Fibroblast of skin of back (primary cell): ENCODE results near the gene FAM83E.
A peak's percentile ranks its signal among the peaks of the same experiment; 100 is the strongest.
"Not testable (repeated sequence)": the region's sequence is repeated elsewhere in the genome, so short reads cannot be mapped to it uniquely, and the experiment has no call there.

Experiments
- DNase-seq: peaks from one replicate; pipeline ENCODE4 v3.0.0-alpha.2; 2013

The FAM83E gene

GRCh38 chr19:48611872-48612271 is 3.0 kb downstream of the FAM83E start:
- no peak for DNase-seq

DNA sequence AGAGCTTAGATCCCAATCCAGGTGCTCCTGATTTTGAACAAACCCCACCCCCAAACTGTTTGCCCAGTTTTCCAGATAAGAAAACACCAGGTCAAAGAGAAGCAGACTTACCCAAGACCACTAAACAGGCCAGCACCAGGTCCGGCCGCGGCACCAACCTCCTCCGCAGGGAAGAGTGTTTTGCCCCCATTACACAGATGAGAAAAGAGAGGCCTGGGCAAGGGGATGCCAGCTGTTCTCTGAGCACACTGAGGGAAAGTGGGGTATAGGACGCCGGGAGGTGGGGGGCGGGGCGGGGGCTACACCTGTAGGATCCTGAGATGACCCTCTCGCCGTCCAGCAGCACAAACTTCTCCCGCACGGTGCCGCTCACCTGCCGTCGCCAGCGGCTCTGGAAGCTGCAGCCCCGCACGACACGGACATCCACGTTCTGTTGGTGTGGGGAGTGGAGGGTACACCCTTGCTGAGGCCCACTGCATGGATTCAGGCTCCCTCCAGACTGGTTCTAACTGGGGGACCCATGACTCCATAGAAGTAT is 5.2 kb downstream of the FAM83E start:
- no peak for DNase-seq

GRCh38 chr19:48608798-48609263 is 6.0 kb downstream of the FAM83E start:
- peak; percentile 49 for DNase-seq

- no peak for DNase-seq
Measured at GRCh38 chr19:48607359-48607755, 7.5 kb downstream of the FAM83E start.

DNA sequence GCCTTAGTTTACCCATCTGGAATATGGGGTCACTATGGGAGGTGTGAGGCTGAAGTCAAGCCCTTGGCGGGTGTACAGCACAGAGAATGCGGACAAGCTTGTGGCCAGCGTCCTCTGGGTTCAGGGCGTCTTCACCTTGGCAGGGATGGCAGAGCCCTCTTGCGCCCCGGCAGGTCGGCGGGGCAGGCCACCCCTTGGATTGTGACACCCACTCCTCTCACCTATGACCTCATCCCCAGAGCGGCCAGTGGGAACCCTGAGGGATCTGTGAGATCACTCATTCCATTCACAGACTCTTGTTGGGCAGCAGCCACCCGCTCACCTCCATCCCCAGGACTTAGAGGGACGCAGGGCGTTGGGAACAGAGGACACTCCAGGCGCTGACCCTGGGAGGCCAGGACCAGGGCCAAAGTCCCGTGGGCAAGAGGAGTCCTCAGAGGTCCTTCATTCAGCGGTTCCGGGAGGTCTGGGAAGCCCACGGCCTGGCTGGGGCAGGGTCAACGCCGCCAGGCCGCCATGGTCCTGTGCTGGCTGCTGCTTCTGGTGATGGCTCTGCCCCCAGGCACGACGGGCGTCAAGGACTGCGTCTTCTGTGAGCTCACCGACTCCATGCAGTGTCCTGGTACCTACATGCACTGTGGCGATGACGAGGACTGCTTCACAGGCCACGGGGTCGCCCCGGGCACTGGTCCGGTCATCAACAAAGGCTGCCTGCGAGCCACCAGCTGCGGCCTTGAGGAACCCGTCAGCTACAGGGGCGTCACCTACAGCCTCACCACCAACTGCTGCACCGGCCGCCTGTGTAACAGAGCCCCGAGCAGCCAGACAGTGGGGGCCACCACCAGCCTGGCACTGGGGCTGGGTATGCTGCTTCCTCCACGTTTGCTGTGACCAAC is 8.2 kb downstream of the FAM83E start, which contains the start of gene SPACA4:
TSS of gene SPACA4 (plus strand) at position 280 of the 896 bp plus-strand sequence. CDS start at position 517, 237 bp downstream.
- DNase-seq, result no peak

DNA sequence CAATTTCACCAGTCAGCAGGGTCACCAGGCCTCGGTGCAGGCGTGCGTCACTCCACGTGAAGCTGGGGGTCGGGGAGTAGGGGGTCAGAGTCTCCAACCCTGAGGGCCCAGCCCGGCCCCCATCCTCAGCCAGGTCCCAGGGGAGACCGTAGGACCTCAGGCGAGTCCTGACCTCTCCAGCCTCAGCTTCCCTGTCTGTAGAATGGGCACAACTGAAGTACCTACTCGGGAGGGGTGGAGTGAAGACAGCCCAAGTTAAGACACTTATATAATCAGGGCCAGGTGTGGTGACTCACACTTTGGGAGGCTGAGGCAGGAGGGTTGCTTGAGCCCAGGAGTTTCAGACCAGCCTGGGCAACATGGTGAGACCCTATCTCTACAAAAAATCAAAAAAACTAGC is 11.0 kb downstream of the FAM83E start:
- DNase-seq, result no peak

DNA sequence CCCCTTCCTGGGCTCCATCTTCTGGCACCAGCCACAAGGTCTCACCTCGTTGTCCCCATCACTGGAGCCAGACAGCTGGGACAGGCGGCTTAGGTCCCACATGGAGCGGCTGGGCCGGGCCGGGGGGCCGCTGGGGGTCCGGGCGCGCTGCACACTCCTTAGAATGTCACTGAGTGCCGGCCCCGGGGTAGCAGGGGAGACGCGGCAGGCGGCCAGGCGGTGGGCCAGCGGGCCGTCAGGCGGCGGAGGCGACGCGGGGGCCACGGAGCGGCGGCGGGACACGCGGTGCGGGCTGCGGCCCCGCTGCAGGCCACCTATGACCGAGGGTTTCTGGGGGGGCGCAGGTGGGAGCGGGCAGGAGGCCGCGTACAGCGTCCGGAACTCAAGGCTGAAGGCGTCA is 11.4 kb downstream of the FAM83E start:
- DNase-seq, result no peak

DNA sequence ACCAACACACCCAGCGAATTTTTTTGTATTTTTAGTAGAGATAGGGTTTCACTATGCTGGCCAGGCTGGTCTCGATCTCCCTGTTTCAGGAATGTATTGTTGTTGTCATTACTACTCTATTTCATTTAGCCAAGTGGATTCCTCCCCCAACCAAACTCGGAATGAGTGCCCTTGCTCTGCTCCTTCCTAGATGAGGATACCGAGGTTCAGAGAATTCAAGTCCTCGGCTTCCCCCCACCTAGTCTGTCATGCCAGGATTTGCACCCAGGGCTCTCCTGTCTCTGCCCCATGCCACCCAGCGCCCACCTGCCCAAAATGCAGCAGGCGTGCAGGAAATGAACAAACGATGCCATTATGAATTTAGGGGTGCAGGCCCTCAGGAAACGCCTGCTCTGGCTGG is 11.9 kb downstream of the FAM83E start:
- no peak for DNase-seq

DNA sequence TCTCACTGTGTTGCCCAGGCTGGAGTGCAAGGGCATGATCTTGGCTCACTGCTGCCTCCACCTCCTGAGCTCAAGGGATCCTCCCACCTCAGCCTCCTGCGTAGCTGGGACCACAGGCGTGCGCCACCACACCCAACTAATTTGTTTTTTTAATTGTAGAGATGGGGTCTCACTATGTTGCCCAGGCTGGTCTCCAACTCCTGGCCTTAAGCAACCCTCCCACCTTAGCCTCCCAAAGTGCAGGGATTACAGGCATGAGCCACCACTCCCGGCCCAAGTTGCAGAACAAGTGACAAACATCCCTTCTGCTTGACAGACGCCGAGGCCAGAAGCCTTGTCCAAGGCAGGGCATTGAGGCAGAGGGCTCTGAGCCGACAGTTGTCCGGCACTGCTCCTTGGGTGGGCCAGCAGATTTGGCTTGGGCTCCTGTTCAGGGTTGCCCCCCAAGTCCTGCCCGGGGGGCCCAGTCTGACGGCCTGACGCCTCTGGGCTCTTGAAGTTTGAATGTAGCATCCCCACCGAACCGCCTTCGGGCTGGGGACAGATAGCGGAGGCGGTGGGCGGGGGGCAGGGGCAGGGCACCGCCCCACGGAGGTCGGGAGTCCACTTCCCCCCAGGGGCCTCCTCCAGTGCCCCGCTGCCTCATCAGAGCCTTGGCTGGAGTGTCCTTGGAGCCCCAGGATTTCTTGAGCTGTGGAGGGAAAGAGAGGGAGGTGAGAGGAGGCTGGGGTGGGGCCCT is 14.0 kb downstream of the FAM83E start:
- no peak for DNase-seq

DNA sequence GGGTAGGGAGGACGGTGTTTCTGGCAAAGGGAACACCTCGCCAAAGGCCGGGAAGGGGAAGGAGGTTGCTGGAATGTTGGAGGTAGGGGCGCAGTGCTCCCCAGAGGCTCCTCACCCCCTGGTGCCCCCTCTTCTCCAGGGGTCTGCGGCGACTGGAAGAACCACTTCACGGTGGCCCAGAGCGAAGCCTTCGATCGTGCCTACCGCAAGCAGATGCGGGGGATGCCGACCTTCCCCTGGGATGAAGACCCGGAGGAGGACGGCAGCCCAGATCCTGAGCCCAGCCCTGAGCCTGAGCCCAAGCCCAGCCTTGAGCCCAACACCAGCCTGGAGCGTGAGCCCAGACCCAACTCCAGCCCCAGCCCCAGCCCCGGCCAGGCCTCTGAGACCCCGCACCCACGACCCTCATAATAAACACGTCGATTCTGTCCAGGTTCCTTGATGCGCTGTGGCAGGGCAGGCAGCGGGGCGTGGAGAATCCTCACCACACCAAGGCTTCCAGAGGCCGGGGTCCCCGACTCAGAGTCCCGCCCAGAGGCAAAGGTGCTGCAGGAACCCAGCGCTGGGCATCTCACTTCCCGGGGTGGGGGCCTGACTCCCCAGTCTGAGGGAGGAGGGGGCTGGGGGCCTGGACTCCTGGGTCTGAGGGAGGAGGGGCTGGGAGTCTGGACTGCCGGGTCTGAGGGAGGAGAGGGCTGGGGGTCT is 15.7 kb downstream of the FAM83E start:
- no peak for DNase-seq

DNA sequence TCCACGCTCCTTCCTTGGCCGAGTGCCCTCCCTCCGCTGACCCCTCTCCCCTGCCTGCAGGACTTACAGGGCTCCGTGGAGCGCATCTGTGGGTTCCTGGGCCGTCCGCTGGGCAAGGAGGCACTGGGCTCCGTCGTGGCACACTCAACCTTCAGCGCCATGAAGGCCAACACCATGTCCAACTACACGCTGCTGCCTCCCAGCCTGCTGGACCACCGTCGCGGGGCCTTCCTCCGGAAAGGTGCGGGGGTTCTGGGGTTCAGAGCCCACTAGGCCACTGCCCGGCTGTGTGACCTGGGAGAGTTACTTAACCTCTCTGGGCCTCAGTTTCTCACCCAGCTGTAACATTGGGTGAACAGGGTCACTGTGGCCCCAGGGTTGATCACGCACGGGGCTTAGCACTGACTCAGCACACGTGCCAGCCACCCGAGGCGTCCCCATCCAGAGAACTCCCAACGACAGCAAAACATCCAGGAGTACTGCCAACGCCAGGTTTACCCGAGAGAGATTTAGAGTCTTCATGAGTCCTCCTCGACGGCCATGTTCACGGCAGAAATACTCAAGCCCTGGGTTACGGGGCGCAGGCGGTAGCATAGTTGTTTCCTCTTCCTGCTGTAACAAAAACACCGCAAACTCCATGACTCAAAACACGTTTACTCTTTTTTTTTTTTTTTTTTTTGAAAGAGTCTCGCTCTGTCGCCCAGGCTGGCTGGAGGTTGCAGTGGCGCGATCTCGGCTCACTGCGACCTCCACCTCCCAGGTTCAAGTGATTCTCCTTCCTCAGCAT is 18.0 kb downstream of the FAM83E start:
- DNase-seq, result no peak

- no peak for DNase-seq
Measured at GRCh38 chr19:48596237-48596636, 18.6 kb downstream of the FAM83E start.

DNA sequence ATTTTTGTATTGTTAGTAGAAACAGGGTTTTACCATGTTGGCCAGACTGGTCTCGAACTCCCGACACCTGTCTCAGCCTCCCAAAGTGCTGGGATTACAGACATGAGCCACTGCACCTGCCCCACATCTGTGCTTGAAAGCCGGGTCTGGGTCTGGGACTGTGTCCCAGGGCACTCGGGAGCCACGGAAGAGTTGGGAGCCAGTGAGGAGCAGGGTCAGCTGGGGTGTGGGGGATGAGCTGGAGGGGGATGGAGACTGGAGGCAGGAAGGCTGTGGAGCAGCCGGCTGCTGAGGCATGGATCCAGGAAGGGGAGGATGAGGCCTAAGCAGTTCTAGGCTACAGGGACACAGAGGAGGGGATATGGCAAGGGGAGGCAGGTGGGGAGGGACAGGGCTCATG is 19.0 kb downstream of the FAM83E start:
- no peak for DNase-seq

DNA sequence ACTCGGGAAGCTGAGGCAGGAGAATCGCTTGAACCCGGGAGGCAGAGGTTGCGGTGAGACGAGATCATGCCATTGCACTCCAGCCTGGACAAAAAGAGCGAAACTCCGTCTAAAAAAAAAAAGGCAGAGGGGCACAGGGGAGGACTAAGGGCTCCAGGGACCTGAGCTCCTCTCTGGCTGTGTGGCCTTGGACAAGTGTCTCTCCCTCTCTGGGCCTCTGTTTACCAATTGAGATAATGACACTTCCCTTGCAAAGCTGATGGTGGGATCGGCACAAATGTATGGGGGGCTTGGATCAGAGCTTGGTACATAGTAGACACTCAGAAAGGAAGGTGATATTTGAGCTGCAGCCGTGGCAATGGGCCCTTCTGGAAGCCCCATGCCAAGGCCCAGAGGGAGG is 19.7 kb downstream of the FAM83E start:
- DNase-seq, result no peak

DNA sequence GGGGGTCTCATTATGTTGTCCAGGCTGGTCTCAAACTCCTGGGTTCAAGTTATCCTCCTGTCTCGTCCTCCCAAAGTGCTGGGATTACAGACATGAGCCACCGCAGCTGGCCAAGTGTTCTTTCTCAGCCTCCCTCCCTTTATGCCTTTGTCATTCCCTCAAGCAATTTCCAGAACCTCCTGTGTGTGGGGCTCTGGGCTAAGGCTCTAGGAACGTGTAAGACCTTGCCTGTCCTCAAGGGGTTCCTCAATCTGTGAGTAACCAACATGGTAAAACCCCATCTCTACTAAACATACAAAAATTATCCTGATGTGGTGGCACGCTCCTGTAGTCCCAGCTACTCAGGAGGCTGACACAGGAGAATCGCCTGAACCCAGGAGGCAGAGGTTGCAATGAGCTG is 23.9 kb downstream of the FAM83E start:
- DNase-seq, result no peak

DNA sequence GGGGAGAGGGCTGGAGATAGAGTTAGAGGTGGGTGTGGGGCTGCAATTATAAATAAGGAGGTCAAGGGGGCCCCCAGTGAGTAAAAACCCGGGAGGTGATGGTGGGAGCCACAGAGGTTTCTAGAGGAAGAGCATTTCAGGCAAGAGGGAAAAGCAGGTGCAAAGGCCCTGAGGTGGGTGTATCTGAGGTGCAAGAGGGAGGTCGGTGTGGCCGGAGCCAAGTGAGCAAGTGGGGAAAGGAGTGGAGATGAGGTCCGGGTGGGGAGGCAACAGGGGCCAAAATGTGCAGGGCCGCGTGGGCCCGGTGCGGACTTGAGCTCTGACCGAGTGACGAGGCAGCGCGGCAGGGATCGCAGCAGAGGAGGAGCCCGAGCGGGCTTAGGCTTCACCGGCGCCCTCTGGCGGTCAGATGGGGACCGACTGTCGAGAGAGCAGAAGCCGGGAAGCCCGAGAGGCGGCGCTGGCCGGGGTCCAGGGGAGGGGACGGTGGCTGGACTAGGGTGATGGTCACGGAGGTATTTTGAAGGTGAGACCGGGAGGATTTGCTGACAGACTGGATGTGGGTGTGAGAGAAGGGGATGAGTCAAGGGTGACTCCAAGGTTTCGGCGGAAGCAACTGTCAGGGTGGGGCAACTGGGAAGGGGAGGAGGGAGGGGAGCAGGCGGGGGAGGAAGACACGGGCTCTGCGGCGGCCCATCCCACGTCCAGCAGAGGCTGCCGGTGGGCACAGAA is 26.0 kb downstream of the FAM83E start:
- peak; percentile 79 for DNase-seq

- no peak for DNase-seq
Measured at GRCh38 chr19:48587387-48587786, 27.5 kb downstream of the FAM83E start.

GRCh38 chr19:48582168-48582567 is 32.7 kb downstream of the FAM83E start:
- no peak for DNase-seq

DNA sequence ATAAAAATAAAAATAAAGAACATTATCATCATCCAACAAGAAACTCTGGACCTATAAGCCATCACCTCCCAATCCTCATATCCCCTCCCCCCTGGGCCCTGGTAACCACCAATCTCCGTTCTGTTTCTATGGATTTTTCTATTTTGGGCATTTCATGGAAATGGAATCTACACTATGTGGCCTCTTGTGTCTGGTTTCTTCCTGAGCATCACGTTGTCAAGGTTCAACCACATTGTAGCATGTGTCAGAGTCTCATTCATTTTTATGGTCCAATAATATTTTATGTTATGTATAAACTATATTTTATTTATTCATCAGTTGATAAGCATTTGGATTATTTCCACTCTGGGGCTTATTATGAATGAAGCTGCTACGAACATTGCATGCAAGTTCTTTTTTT is 36.0 kb downstream of the FAM83E start:
- DNase-seq, result peak; percentile 77

- not testable (repeated sequence) for DNase-seq
Measured at GRCh38 chr19:48577908-48578307, 37.0 kb downstream of the FAM83E start.
